H1 (cell line): ENCODE results near the gene SUPT4H1. TPM values are rescaled to one million over a fixed set of nuclear protein-coding genes. Genes with fewer than 3 reads are reported as not detected.

ENCODE experiments used
- CTCF ChIA-PET: fragments of 300-600 bp; sonication (Branson Sonifier 250); formaldehyde crosslinking; loops from one replicate; lab custom pipeline; 2021; ENCODE audit not compliant: partially characterized antibody; lab: Charles Lee
- POLR2A ChIA-PET: fragments of 300-600 bp; sonication (Branson Sonifier 250); formaldehyde crosslinking; loops from one replicate; lab custom pipeline; 2021; ENCODE audit warnings: inconsistent platforms; ENCODE audit not compliant: partially characterized antibody; lab: Charles Lee
- DNase-seq, 2 experiments: peaks; one replicate each; pipeline versions ENCODE4 v3.0.0 to v3.0.0-alpha.2; 2010 to 2022; ENCODE audit warnings: low spot score in 2 of 2, low read depth in 1 of 2, mixed read lengths in 1 of 2
- FAIRE-seq: peaks from 2 replicates; lab custom pipeline; 2011; peaks lifted over from hg19 to GRCh38; lab: Jason Lieb, UNC
- H2AFZ ChIP-seq: 2 replicates; pipeline ENCODE4 v1.8.1; 2012; ENCODE audit warnings: low read length, inconsistent platforms
- H2AK5ac ChIP-seq: 2 replicates; pipeline ENCODE4 v1.6.1; 2013; ENCODE audit warnings: low read depth, low read length
- H2BK120ac ChIP-seq: replicated peaks from 2 replicates; pipeline ENCODE3; 2013; ENCODE audit warnings: low read depth, low read length, inconsistent platforms
- H2BK12ac ChIP-seq: 2 replicates; pipeline ENCODE4 v1.6.1; 2013; ENCODE audit warnings: low read depth, low read length
- H2BK15ac ChIP-seq: 2 replicates; pipeline ENCODE4 v1.6.1; 2013; ENCODE audit warnings: low read length
- H2BK20ac ChIP-seq: 2 replicates; pipeline ENCODE4 v1.6.1; 2013; ENCODE audit warnings: low read length
- H2BK5ac ChIP-seq: 2 replicates; pipeline ENCODE4 v1.6.1; 2013; ENCODE audit warnings: low read depth, low read length
- H3K14ac ChIP-seq: 2 replicates; pipeline ENCODE4 v1.6.1; 2013; ENCODE audit warnings: inconsistent platforms; ENCODE audit not compliant: insufficient read length
- H3K18ac ChIP-seq: 2 replicates; pipeline ENCODE4 v1.6.1; 2013; ENCODE audit warnings: low read length; ENCODE audit errors: extremely low read depth
- H3K23ac ChIP-seq: 2 replicates; pipeline ENCODE4 v1.6.1; 2013; ENCODE audit warnings: inconsistent platforms; ENCODE audit not compliant: insufficient read length
- H3K23me2 ChIP-seq: 2 replicates; pipeline ENCODE4 v1.6.1; 2013; ENCODE audit warnings: low read depth, low read length
- H3K27ac ChIP-seq: 2 replicates; pipeline ENCODE4 v1.6.1; 2011; ENCODE audit warnings: low read depth, low read length, inconsistent platforms
- H3K27me3 ChIP-seq, 4 experiments: replicated peaks in 1 of 4; 1 replicate in 1 of 4; 2 replicates in 3 of 4; pipeline versions ENCODE4 v1.6.1 to v1.8.1; 2011 to 2013; ENCODE audit warnings: low read length in 3 of 4, mild to moderate bottlenecking in 3 of 4, inconsistent platforms in 2 of 4, mixed read lengths in 2 of 4, moderate library complexity in 1 of 4; ENCODE audit not compliant: control insufficient read depth in 3 of 4, insufficient read depth in 3 of 4; ENCODE audit errors: extremely low read depth in 1 of 4
- H3K36me3 ChIP-seq, 4 experiments: 2 replicates each; pipeline versions ENCODE4 v1.6.1 to v1.8.1; 2011 to 2013; ENCODE audit warnings: mild to moderate bottlenecking in 4 of 4, low read length in 3 of 4, moderate library complexity in 2 of 4, control low read depth in 1 of 4, inconsistent platforms in 1 of 4; ENCODE audit not compliant: insufficient read depth in 4 of 4, control insufficient read depth in 2 of 4
- H3K4ac ChIP-seq: replicated peaks from 2 replicates; pipeline ENCODE3; 2013; ENCODE audit warnings: low read length, low read depth, mixed read lengths, inconsistent platforms; ENCODE audit not compliant: insufficient read length
- H3K4me1 ChIP-seq, 4 experiments: replicated peaks in 1 of 4; 1 replicate in 1 of 4; 2 replicates in 3 of 4; pipeline versions ENCODE4 v1.6.1 to v1.8.1; 2011 to 2013; ENCODE audit warnings: low read length in 3 of 4, inconsistent platforms in 2 of 4, mixed read lengths in 1 of 4; ENCODE audit not compliant: insufficient read depth in 4 of 4, control insufficient read depth in 3 of 4
- H3K4me2 ChIP-seq, 2 experiments: 2 replicates each; pipeline versions ENCODE4 v1.6.1 to v1.8.1; 2011 to 2013; ENCODE audit warnings: low read depth in 2 of 2, low read length in 2 of 2, control low read depth in 1 of 2, inconsistent platforms in 1 of 2, mild to moderate bottlenecking in 1 of 2; ENCODE audit not compliant: insufficient read depth in 1 of 2
- H3K4me3 ChIP-seq, 4 experiments: fragments of 200-600, 300-600 bp in 1 of 4; sonication (generic), shearing (Covaris generic), sonication (Bioruptor Twin) in 1 of 4; 2 replicates each; pipeline versions ENCODE4 v1.5.1 to v1.8.1; 2011 to 2016; ENCODE audit warnings: low read length in 4 of 4, low read depth in 3 of 4, control low read depth in 2 of 4, inconsistent platforms in 2 of 4, mild to moderate bottlenecking in 2 of 4, mixed read lengths in 1 of 4, moderate library complexity in 1 of 4; ENCODE audit not compliant: insufficient read depth in 2 of 4; ENCODE audit errors: extremely low read depth in 1 of 4
- H3K56ac ChIP-seq: replicated peaks from 2 replicates; pipeline ENCODE3; 2013; ENCODE audit warnings: low read depth, mild to moderate bottlenecking, mixed read lengths, low read length, inconsistent platforms; ENCODE audit not compliant: insufficient read length
- H3K79me1 ChIP-seq: 2 replicates; pipeline ENCODE4 v1.6.1; 2013; ENCODE audit warnings: low read depth, low read length, control low read depth
- H3K79me2 ChIP-seq, 2 experiments: 2 replicates each; pipeline versions ENCODE4 v1.6.1 to v1.8.1; 2012 to 2013; ENCODE audit warnings: low read length in 2 of 2, mild to moderate bottlenecking in 2 of 2, inconsistent platforms in 1 of 2; ENCODE audit not compliant: insufficient read depth in 2 of 2, control insufficient read depth in 1 of 2
- H3K9ac ChIP-seq, 4 experiments: replicated peaks in 1 of 4; 1 replicate in 1 of 4; 2 replicates in 3 of 4; pipeline versions ENCODE4 v1.6.1 to v1.8.1; 2011 to 2013; ENCODE audit warnings: low read depth in 3 of 4, low read length in 3 of 4, control low read depth in 2 of 4, mild to moderate bottlenecking in 2 of 4, moderate library complexity in 2 of 4, inconsistent platforms in 1 of 4; ENCODE audit errors: extremely low read depth in 1 of 4
- H3K9me3 ChIP-seq, 2 experiments: 2 replicates each; pipeline versions ENCODE4 v1.6.1 to v1.8.1; 2012 to 2013; ENCODE audit warnings: mild to moderate bottlenecking in 2 of 2, moderate library complexity in 2 of 2, control low read depth in 1 of 2, inconsistent platforms in 1 of 2, low read depth in 1 of 2, low read length in 1 of 2, mixed read lengths in 1 of 2; ENCODE audit not compliant: insufficient read depth in 2 of 2
- H4K20me1 ChIP-seq, 2 experiments: replicated peaks in 1 of 2; 2 replicates each; pipeline versions ENCODE3 to v1.8.1; 2011 to 2013; ENCODE audit warnings: inconsistent platforms in 2 of 2, low read length in 2 of 2, mild to moderate bottlenecking in 1 of 2; ENCODE audit not compliant: insufficient read depth in 2 of 2, control insufficient read depth in 1 of 2
- H4K5ac ChIP-seq: 2 replicates; pipeline ENCODE4 v1.6.1; 2013; ENCODE audit warnings: low read length, low read depth, mixed read lengths, inconsistent platforms; ENCODE audit not compliant: insufficient read length
- H4K8ac ChIP-seq: 2 replicates; pipeline ENCODE4 v1.8.0; 2013; ENCODE audit warnings: mild to moderate bottlenecking, moderate library complexity, low read length, inconsistent platforms; ENCODE audit not compliant: insufficient read depth; ENCODE audit errors: extremely low read depth
- H4K91ac ChIP-seq: replicated peaks from 2 replicates; pipeline ENCODE3; 2013; ENCODE audit warnings: low read length, mixed read lengths, inconsistent platforms; ENCODE audit not compliant: insufficient read length
- EGR1 ChIP-seq: IDR thresholded peaks from 2 replicates; pipeline ENCODE4 v1.6.1; 2011; ENCODE audit warnings: low read depth, low read length, borderline replicate concordance
- SIN3A ChIP-seq, 2 experiments: IDR thresholded peaks in 1 of 2; conservative IDR thresholded peaks in 1 of 2; 2 replicates each; pipeline ENCODE4 v1.6.1; 2011 to 2012; ENCODE audit warnings: low read length in 2 of 2, improper control_type of control experiment in 1 of 2, low read depth in 1 of 2, mild to moderate bottlenecking in 1 of 2
- SRF ChIP-seq: IDR thresholded peaks from 2 replicates; pipeline ENCODE4 v1.6.1; 2011; ENCODE audit warnings: mild to moderate bottlenecking, low read depth, low read length, moderate library complexity
- TEAD4 ChIP-seq: IDR thresholded peaks from 2 replicates; pipeline ENCODE4 v1.6.1; 2012; ENCODE audit warnings: low read depth, low read length, inconsistent platforms, mixed read lengths
- WGBS, 2 experiments: shearing (Covaris generic) in 1 of 2; methylation state at CpG; one replicate each; pipeline versions ENCODE4 v1.1.6 to v1.1.7; 2013 to 2015; ENCODE audit warnings: low lambda C conversion rate in 2 of 2, mixed read lengths in 2 of 2, inconsistent platforms in 1 of 2, low coverage in 1 of 2, missing lambda C conversion rate in 1 of 2; ENCODE audit not compliant: insufficient replicate concordance in 2 of 2, insufficient coverage in 1 of 2, insufficient read length in 1 of 2; ENCODE audit errors: extremely low coverage in 1 of 2, missing lambda C conversion rate in 1 of 2; 5-methylcytosine and 5-hydroxymethylcytosine counted together
- polyA plus RNA-seq, 7 experiments: library from polyadenylated mRNA; depleted of rRNA in 3 of 7; stranded (reverse) in 5 of 7; unstranded in 2 of 7; fragments of >200 nt in 5 of 7; fragments of 200-250 nt in 2 of 7; gene quantifications; 1 replicate in 5 of 7; 2 replicates in 1 of 7; 4 replicates in 1 of 7; pipeline versions ENCODE4 v1.2.1 to v1.2.3, GENCODE V29; 2011 to 2013; ENCODE audit warnings: missing spikeins in 2 of 7, mixed read lengths in 2 of 7
- total RNA-seq: library from RNA; stranded (reverse); fragmentation: NEBNext Ultra II Directional; extraction: Animal tissue kit (Norgen Biotek cat#: 25700); gene quantifications from 2 replicates; pipeline ENCODE4 v1.2.1, GENCODE V29; 2021

SUPT4H1 gene
- total and polyA plus RNA-seq, 2 of the 8 experiments (the other 6 are each of a cell fraction or from before 2014, with no cell fraction given): 112 to 143 TPM

GRCh38 chr17:58310511-58311428 lies 41.2 kb downstream of the SUPT4H1 start:
- FAIRE-seq (no peak), DNase-seq (peak in 1 of 2 experiments; percentile 44)
- H4K91ac ChIP-seq: no peak overlapping the region
- no peak overlapping the region for H2BK20ac ChIP-seq
- no peak overlapping the region for H3K4me2 ChIP-seq
- H3K79me1 ChIP-seq: no peaks in the 10 kb centered on the region
- no peak overlapping the region for H3K9ac ChIP-seq
- H2AK5ac ChIP-seq: no peak overlapping the region
- no peak overlapping the region for H3K14ac ChIP-seq
- POLR2A ChIA-PET: no interaction called here
- H2BK15ac ChIP-seq: no peak overlapping the region
- no peaks in the 10 kb centered on the region for H3K36me3 ChIP-seq
- CTCF ChIA-PET: interaction anchor here (0.7 to 21.9 kb wide), 6 partner anchors 8 to 107 kb away, joined by 3 to 384 read pairs (median 16); partner anchors contain the start of gene RNF43
- H2BK12ac ChIP-seq: 0 out of 2 replicates have a peak overlapping the region, but pooled peaks have one; percentile 50
- no peaks in the 10 kb centered on the region for H4K20me1 ChIP-seq
- H3K79me2 ChIP-seq: no peaks in the 10 kb centered on the region
- H3K56ac ChIP-seq: no peak overlapping the region
- H4K5ac ChIP-seq: no peak overlapping the region
- 91% methylated on average over 21 of the region's 23 CpGs; no CpG with 5 or more reads in 1 of the 2 experiments for WGBS, 2 experiments
- H3K23ac ChIP-seq: no peak overlapping the region
- H3K4me3 ChIP-seq: no peak overlapping the region
- H3K4me1 ChIP-seq: peaks cover 0 to 11% (median 6%) of the 10 kb centered on the region in 4 experiments; a peak in 4 of 7 replicates
- H2AFZ ChIP-seq: no peak overlapping the region
- no peaks in the 10 kb centered on the region for H3K27me3 ChIP-seq
- no peak overlapping the region for H3K18ac ChIP-seq
- no peaks in the 10 kb centered on the region; the same call in 1 of the 2 replicates for H3K23me2 ChIP-seq
- no peak overlapping the region for H3K27ac ChIP-seq
- H3K4ac ChIP-seq: no peak overlapping the region
- H4K8ac ChIP-seq: no peak overlapping the region
- H2BK5ac ChIP-seq: no peak overlapping the region
- H2BK120ac ChIP-seq: no peak overlapping the region
- H3K9me3 ChIP-seq: no peaks in the 10 kb centered on the region
- TF ChIP-seq SRF (no peak), EGR1 (no peak), SIN3A (conservative IDR thresholded peaks at IDR 0.05 in 1 of 2, IDR thresholded peaks at IDR 0.05 in 1 of 2; ENCODE audit: low read depth in 1 of 2, low read length in 2 of 2) (no peak), TEAD4 (no peak)
